A549 (cell line): ENCODE measurements around the gene FGFR4.

Experiments used
- CBX8 ChIP-seq: fragments of 200-600 bp; sonication (generic); IDR thresholded peaks from 2 replicates; pipeline ENCODE4 v1.6.1; 2016
- CHD4 ChIP-seq: fragments of 200-600 bp; sonication (generic); IDR thresholded peaks from 2 replicates; pipeline ENCODE4 v1.6.1; 2016; ENCODE audit warnings: antibody characterized with exemption, mild to moderate bottlenecking, borderline replicate concordance
- CTCF ChIP-seq: fragments of >200 bp; sonication (Bioruptor Twin); formaldehyde crosslinking; IDR thresholded peaks from 3 replicates; pipeline ENCODE4 v1.5.1; 2016
- JUNB ChIP-seq: fragments of >200 bp; sonication (Bioruptor Twin); formaldehyde crosslinking; IDR thresholded peaks from 2 replicates; pipeline ENCODE4 v1.6.1; 2016
- KDM1A ChIP-seq: fragments of 200-600 bp; sonication (generic); IDR thresholded peaks from 2 replicates; pipeline ENCODE4 v1.6.1; 2016; ENCODE audit warnings: low read depth, mild to moderate bottlenecking
- MAZ ChIP-seq: fragments of 150-350 bp; IDR thresholded peaks from 2 replicates; pipeline ENCODE4 v1.6.1; 2014; ENCODE audit warnings: antibody characterized with exemption, low read depth, low read length, borderline replicate concordance
- REST ChIP-seq: fragments of 200-600 bp; sonication (generic); IDR thresholded peaks from 2 replicates; pipeline ENCODE4 v1.6.1; 2016; ENCODE audit warnings: antibody characterized with exemption, mild to moderate bottlenecking, moderate library complexity
- RFX5 ChIP-seq: fragments of 450-650 bp; IDR thresholded peaks from 2 replicates; pipeline ENCODE4 v1.7.1; 2014; ENCODE audit warnings: antibody characterized with exemption, mild to moderate bottlenecking, moderate library complexity
- RNF2 ChIP-seq: fragments of 200-600 bp; sonication (generic); IDR thresholded peaks from 2 replicates; pipeline ENCODE4 v1.6.1; 2016; ENCODE audit warnings: low read depth, mild to moderate bottlenecking, antibody characterized with exemption, moderate library complexity, borderline replicate concordance
- SMC3 ChIP-seq: fragments of >200 bp; sonication (Bioruptor Twin); formaldehyde crosslinking; IDR thresholded peaks from 3 replicates; pipeline ENCODE4 v1.6.1; 2018; ENCODE audit warnings: inconsistent platforms

GRCh38 chr5:177128551-177128981, 41.9 kb downstream of the FGFR4 start:
- no peak for TF ChIP-seq CTCF
- no peak for TF ChIP-seq CHD4
- no peak for TF ChIP-seq KDM1A
- no peak for TF ChIP-seq RFX5
- no peak for TF ChIP-seq CBX8
- TF ChIP-seq SMC3: no peak
- no peak for TF ChIP-seq RNF2
- no peak for TF ChIP-seq REST
- no peak for TF ChIP-seq JUNB
- no peak for TF ChIP-seq MAZ
